ENCODE measurements around the gene FAM111A.
"Not testable (repeated sequence)": the region's sequence is repeated elsewhere in the genome, so short reads cannot be mapped to it uniquely, and the experiment has no call there.

Gene FAM111A

GRCh38 chr11:59142530-59143507 is at the start of gene FAM111A:
FAM111A (plus strand) TSS chr11:59142856; CDS start chr11:59148873, 6,017 bp downstream.
- DNase-seq, result peak; percentile 92

GRCh38 chr11:59093576-59093975 is 49.1 kb upstream of the FAM111A start:
- DNase-seq, result not testable (repeated sequence)

- DNase-seq, result not testable (repeated sequence)
Observed at GRCh38 chr11:59095225-59095624, 47.4 kb upstream of the FAM111A start.

GRCh38 chr11:59095972-59096575 is 46.6 kb upstream of the FAM111A start:
- DNase-seq, result not testable (repeated sequence)

- DNase-seq, result peak; percentile 7
Observed at GRCh38 chr11:59097113-59097708, 45.4 kb upstream of the FAM111A start.

GRCh38 chr11:59097938-59098337 is 44.7 kb upstream of the FAM111A start:
- DNase-seq, result peak; percentile 88

- peak; percentile 62 for DNase-seq
Observed at GRCh38 chr11:59102259-59102765, 40.3 kb upstream of the FAM111A start.

- DNase-seq, result peak; percentile 98
Observed at GRCh38 chr11:59106363-59107336, 36.0 kb upstream of the FAM111A start, which contains the start of gene FAM111B. FAM111B (plus strand) TSS chr11:59107237; CDS start chr11:59109626, 2,389 bp downstream.

- not testable (repeated sequence) for DNase-seq
Observed at GRCh38 chr11:59107721-59108120, 34.9 kb upstream of the FAM111A start.

- DNase-seq, result no peak
Observed at GRCh38 chr11:59112494-59112893, 30.2 kb upstream of the FAM111A start.

GRCh38 chr11:59114344-59114743 is 28.3 kb upstream of the FAM111A start:
- no peak for DNase-seq

GRCh38 chr11:59115553-59115952 is 27.1 kb upstream of the FAM111A start:
- no peak for DNase-seq

- no peak for DNase-seq
Observed at GRCh38 chr11:59117774-59118173, 24.9 kb upstream of the FAM111A start.

GRCh38 chr11:59119826-59120225 is 22.8 kb upstream of the FAM111A start:
- no peak for DNase-seq

- DNase-seq, result no peak
Observed at GRCh38 chr11:59135648-59136461, 6.8 kb upstream of the FAM111A start.

GRCh38 chr11:59136551-59136950 is 6.1 kb upstream of the FAM111A start:
- DNase-seq, result not testable (repeated sequence)

GRCh38 chr11:59137190-59137589 is 5.5 kb upstream of the FAM111A start:
- no peak for DNase-seq

GRCh38 chr11:59138643-59139042 is 4.0 kb upstream of the FAM111A start:
- no peak for DNase-seq

- DNase-seq, result no peak
Observed at GRCh38 chr11:59141191-59141590, 1.5 kb upstream of the FAM111A start.

- DNase-seq, result peak; percentile 58
Observed at GRCh38 chr11:59141673-59142460, 789 bp upstream of the FAM111A start.

Measured in DMS79 treated with DMSO at 0.1 percent for 48 hours (cell line).